HG02759 (cell line): Measurements from ENCODE around the gene CARMIL3.
A peak's percentile ranks its signal among the peaks of the same experiment; 100 is the strongest.
"Not testable (repeated sequence)": the region's sequence is repeated elsewhere in the genome, so short reads cannot be mapped to it uniquely, and the experiment has no call there.

ENCODE experiments used
- ATAC-seq: cut with Tn5 transposase; IDR thresholded peaks from one replicate; pipeline ENCODE4 v1.9.1; 2021; ENCODE audit warnings: mild to moderate bottlenecking, moderate library complexity; ENCODE audit not compliant: unreplicated experiment

CARMIL3 gene

DNA sequence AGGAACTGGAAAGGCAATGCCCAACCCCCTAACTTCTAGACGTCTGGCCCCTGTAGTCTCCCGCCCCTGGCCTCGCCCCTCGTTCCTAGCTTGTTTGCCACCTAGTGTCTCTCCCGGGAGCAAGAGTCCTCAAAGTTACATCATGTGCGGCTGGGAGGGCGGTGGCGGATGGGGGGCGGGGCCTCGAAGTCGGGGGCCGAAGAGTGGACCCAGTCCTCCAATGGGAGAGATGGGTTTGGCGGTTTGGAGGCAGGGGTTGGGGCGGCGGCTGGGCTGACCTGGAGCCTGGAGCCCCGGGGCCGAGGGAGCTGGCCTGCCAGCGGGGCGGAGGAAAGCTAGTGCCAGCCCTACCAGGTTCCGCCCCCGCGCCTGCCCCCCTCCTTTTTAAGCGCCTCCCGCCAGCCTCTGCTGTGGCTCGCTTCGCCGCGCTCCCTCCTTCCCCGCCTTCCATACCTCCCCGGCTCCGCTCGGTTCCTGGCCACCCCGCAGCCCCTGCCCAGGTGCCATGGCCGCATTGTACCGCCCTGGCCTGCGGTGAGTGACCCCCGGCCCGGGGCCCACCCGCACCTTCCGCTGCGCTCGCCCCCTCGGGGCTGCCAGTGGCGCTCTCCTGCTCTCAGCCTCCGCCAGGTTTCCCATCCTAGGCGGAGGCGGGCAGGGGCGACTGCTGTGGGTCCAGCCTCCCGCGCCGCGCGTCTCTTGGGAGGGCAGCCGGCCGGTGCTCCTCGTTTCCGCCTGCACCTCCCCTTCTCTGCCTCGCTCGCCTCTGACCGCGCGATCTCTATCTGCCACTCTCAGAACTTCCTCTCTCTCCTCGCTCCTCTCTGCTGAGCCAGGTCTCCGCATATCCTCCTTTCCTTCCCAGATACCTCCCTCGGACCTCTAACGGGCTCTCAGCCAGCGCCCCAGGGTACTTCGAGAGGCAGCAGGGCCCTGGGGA is 42.4 kb downstream of the CARMIL3 start, which contains the start of gene PCK2:
Gene PCK2 (plus strand): TSS at position 411 of the 940 bp plus-strand sequence. CDS start 95 bp downstream, at position 506.
- ATAC-seq: peak; percentile 49

DNA sequence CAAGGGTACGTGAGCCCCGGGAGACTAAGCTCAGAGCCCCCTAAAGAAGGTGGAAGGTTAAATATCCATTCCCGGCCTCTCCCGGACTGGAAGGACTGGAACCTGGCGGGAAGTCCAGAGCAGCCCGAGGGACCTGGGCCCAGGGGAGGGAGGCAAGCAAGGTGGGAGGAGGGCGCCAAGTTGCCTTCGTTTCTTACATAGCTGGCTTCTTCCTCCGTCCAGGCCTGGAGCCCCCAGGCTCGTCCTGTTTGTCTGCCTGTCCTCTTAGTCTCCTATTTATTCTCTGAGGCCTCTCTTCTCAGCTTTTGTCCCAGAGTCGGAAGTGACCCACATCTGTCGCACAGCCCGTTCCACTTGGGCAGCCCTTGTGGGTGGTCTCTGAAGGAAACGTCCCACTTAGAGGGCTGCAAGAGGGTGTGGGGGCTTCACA is 43.0 kb downstream of the CARMIL3 start:
- peak; percentile 1 for ATAC-seq

DNA sequence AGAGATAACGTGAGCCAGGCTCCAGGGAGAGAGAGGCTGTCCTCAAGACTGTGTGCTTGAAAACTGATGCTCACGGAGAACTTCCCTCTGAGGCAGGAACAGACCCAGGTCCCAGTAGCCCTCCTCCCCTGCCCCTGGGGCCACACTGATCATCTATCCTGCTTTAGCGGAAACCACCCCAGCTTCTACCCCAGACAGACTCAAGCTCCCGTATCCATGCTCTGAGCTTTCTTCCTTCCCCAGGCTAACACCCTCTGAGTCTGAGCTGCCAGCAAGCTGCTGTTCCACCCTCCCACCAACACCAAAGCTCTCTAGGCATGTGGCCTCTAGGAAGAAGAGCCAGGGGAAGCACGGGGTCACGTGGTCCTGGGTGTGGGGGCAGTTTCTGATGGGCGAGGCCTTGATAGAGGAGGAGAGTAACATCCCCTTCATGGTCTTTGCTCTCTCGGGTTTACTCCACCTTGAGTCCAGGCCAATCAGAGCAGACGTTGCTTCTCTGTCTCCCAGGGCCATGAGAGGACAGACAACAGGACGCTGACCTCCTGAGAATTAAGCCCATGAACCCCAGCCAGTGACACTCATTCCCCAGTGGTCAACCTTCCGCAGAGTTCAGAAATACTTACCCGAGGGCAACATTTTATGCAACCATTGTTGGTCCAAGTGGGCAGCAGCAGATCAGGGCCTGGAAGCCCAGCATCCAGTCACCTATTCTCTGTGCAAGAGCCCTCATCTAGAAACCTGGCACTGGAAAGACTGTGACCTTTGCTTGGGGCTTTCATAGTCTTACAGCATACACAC is 43.7 kb downstream of the CARMIL3 start:
- peak; percentile 74 for ATAC-seq

GRCh38 chr14:24096545-24097181 is 44.9 kb downstream of the CARMIL3 start:
- no peak for ATAC-seq

- no peak for ATAC-seq
Measured at GRCh38 chr14:24098229-24098926, 46.6 kb downstream of the CARMIL3 start.

DNA sequence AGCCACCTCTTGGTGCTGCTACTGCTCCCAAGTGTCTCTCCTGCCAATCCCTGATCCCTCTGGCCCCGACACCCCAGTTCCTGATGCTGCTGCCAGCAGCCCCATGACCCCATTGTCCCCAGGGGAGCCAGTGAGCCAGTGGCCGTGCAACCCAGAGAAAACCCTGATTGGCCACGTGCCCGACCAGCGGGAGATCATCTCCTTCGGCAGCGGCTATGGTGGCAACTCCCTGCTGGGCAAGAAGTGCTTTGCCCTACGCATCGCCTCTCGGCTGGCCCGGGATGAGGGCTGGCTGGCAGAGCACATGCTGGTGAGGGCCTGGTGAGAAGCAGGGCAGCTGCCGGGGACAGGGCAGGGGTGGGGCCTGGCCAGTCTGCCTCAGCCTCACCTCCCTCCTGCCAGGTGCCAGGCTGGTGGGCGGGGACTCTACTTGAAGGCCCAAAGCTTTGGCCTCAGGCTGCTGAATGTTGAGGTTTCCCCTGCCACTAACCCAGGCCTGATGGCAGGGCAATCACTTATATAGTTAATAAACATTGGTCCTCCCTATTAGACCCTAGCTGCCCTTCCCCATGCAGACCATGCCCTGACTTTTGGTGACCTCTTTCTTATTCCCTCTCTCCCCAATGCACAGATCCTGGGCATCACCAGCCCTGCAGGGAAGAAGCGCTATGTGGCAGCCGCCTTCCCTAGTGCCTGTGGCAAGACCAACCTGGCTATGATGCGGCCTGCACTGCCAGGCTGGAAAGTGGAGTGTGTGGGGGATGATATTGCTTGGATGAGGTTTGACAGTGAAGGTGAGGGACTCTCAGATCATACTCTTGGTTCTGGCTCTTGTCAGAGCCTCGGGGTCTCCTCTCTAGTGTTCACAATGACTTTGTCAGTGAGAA is 47.4 kb downstream of the CARMIL3 start:
- ATAC-seq: no peak

GRCh38 chr14:24100197-24100981 is 48.6 kb downstream of the CARMIL3 start:
- no peak for ATAC-seq

- no peak for ATAC-seq
Measured at GRCh38 chr14:24100982-24101494, 49.2 kb downstream of the CARMIL3 start.

- no peak for ATAC-seq
Measured at GRCh38 chr14:24102357-24103048, 50.7 kb downstream of the CARMIL3 start.

DNA sequence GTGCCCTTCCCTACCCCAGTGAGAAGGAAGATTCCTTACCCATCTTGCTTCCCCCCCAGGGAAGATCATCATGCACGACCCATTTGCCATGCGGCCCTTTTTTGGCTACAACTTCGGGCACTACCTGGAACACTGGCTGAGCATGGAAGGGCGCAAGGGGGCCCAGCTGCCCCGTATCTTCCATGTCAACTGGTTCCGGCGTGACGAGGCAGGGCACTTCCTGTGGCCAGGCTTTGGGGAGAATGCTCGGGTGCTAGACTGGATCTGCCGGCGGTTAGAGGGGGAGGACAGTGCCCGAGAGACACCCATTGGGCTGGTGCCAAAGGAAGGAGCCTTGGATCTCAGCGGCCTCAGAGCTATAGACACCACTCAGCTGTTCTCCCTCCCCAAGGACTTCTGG is 51.6 kb downstream of the CARMIL3 start:
- no peak for ATAC-seq

- ATAC-seq: not testable (repeated sequence)
Measured at GRCh38 chr14:24105609-24106239, 53.9 kb downstream of the CARMIL3 start.

- no peak for ATAC-seq
Measured at GRCh38 chr14:24106672-24107271, 55.0 kb downstream of the CARMIL3 start.

DNA sequence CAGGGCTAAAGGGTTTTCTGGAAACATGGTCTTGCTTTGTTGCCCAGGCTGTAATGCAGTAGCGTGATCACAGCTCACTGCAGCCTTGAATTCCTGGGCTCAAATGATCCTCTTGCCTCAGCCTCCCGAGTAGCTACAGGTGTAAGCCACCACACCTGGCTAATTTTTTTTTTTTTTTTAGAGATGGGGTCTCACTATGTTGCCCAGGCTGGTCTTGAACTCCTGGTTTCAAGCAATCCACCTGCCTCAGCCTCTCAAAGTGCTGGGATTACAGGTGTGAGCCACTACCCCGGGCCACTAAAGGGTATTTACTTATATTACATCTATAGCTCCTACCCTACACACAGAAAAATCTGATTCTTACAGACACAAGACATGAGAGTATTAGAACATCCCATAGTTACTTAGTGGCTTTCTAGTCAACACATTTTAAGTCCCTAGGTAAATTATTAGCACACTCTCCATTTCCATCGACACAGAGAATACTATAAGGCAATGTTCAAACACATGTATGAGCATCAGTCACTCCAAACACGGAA is 56.6 kb downstream of the CARMIL3 start:
- no peak for ATAC-seq

- no peak for ATAC-seq
Measured at GRCh38 chr14:24110060-24110459, 58.3 kb downstream of the CARMIL3 start.

- no peak for ATAC-seq
Measured at GRCh38 chr14:24110523-24110922, 58.7 kb downstream of the CARMIL3 start.

DNA sequence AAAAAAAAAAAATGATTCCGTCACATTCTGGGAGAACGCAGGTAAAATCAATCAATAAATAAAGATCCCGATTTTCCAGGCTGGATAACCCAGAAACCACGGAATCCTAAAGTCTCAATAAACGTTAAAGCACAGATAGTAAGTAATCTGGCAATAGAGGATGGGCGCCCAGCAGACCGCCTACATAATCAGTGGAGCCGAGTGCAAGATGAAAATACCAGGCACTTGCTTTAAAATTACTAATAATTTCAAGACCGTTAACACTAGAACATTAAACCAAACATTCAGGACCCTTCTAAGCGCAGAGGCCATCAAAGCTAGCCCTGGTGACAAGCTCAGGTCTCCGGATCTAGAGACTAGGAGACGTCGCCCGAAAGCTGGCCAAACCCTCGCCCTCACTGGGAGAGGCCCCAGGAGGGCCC is 61.6 kb downstream of the CARMIL3 start:
- ATAC-seq: no peak
